K562 (cell line): ENCODE measurements around the gene PPP4R3A.

Source experiments
- CBX3 ChIP-seq, 2 experiments: IDR thresholded peaks; 1 replicate in 1 of 2; 2 replicates in 1 of 2; pipeline ENCODE4 v1.6.1; 2012; ENCODE audit warnings: inconsistent platforms in 2 of 2, low read length in 2 of 2, borderline replicate concordance in 1 of 2, control low read depth in 1 of 2
- CREB1 ChIP-seq, 2 experiments: sonication (generic) in 1 of 2; formaldehyde crosslinking in 1 of 2; IDR thresholded peaks; 2 replicates each; pipeline versions ENCODE4 v1.6.1 to v1.8.0; 2012 to 2022; ENCODE audit warnings: inconsistent platforms in 1 of 2, mild to moderate bottlenecking in 1 of 2, missing genetic modification reagents in 1 of 2, moderate library complexity in 1 of 2
- CTCF ChIP-seq, 3 experiments: IDR thresholded peaks in 2 of 3; conservative IDR thresholded peaks in 1 of 3; 2 replicates each; pipeline ENCODE4 v1.5.1; 2011 to 2012; ENCODE audit warnings: low read length in 3 of 3, mild to moderate bottlenecking in 3 of 3, control low read depth in 2 of 3, improper control_type of control experiment in 1 of 3, inconsistent platforms in 1 of 3, low read depth in 1 of 3, mixed read lengths in 1 of 3, moderate library complexity in 1 of 3; ENCODE audit not compliant: insufficient read depth in 2 of 3
- DPF2 ChIP-seq: fragments of 450-650 bp; IDR thresholded peaks from 2 replicates; pipeline ENCODE4 v1.6.1; 2016
- HCFC1 ChIP-seq: IDR thresholded peaks from 2 replicates; pipeline ENCODE4 v1.6.1; 2012; ENCODE audit warnings: low read depth, low read length, improper control_type of control experiment
- IRF2 ChIP-seq: sonication (generic); formaldehyde crosslinking; IDR thresholded peaks from 2 replicates; pipeline ENCODE4 v1.8.1; 2022; ENCODE audit warnings: mild to moderate bottlenecking, missing genetic modification reagents
- MTA3 ChIP-seq: fragments of 450-650 bp; formaldehyde crosslinking; IDR thresholded peaks from 2 replicates; pipeline ENCODE4 v1.6.1; 2017; ENCODE audit warnings: mild to moderate bottlenecking, borderline replicate concordance
- NR3C1 ChIP-seq: sonication (generic); formaldehyde crosslinking; IDR thresholded peaks from 2 replicates; pipeline ENCODE4 v1.8.1; 2022; ENCODE audit warnings: missing genetic modification reagents
- POLR2A ChIP-seq: fragments of 450-650 bp; conservative IDR thresholded peaks from 2 replicates; pipeline ENCODE4 v1.6.1; 2016
- RCOR1 ChIP-seq, 2 experiments: IDR thresholded peaks; 2 replicates each; pipeline ENCODE4 v1.6.1; 2012; ENCODE audit warnings: low read depth in 2 of 2, low read length in 2 of 2, borderline replicate concordance in 1 of 2, improper control_type of control experiment in 1 of 2
- TEAD1 ChIP-seq, 2 experiments: fragments of 450-650 bp in 1 of 2; sonication (generic) in 1 of 2; formaldehyde crosslinking; IDR thresholded peaks; 2 replicates each; pipeline versions ENCODE4 v1.4.0 to v1.8.0; 2020 to 2022; ENCODE audit warnings: mild to moderate bottlenecking in 2 of 2, missing genetic modification reagents in 1 of 2
- ZBTB17 ChIP-seq: fragments of 450-650 bp; formaldehyde crosslinking; IDR thresholded peaks from 2 replicates; pipeline ENCODE4 v1.4.0; 2020; ENCODE audit warnings: mild to moderate bottlenecking
- ZNF197 ChIP-seq: fragments of 200-800 bp; sonication (Bioruptor generic); IDR thresholded peaks from 2 replicates; pipeline ENCODE4 v1.6.1; 2016; ENCODE audit warnings: low read depth, missing genetic modification characterization, missing compliant biosample characterization
- TF ChIP-seq, protein P1 (sequence below): sonication (generic); formaldehyde crosslinking; IDR thresholded peaks from 2 replicates; pipeline ENCODE4 v1.8.1; 2023; ENCODE audit warnings: missing genetic modification reagents, mild to moderate bottlenecking, borderline replicate concordance

- TF ChIP-seq HCFC1 (no peak), CTCF (IDR thresholded peaks at IDR 0.05 in 2 of 3, conservative IDR thresholded peaks at IDR 0.05 in 1 of 3; ENCODE audit: insufficient read depth in 2 of 3, low read depth in 1 of 3, low read length in 3 of 3) (no peak), TEAD1 (CRISPR knock-in tag; IDR thresholded peaks at IDR 0.05) (no peak), DPF2 (no peak), RCOR1 (IDR thresholded peaks at IDR 0.05; ENCODE audit: borderline replicate concordance in 1 of 2, low read depth in 2 of 2, low read length in 2 of 2) (no peak), ZBTB17 (CRISPR knock-in tag) (no peak), MTA3 (no peak), CREB1 (IDR thresholded peaks at IDR 0.05) (no peak), CREB1 (CRISPR knock-in tag; IDR thresholded peaks at IDR 0.05) (no peak), IRF2 (CRISPR knock-in tag) (no peak), CBX3 (IDR thresholded peaks at IDR 0.05; ENCODE audit: borderline replicate concordance in 1 of 2, low read length in 2 of 2) (no peak), NR3C1 (CRISPR knock-in tag) (no peak), POLR2A (no peak), ZNF197 (CRISPR knock-in tag) (no peak)
- TF ChIP-seq, protein P1, sequence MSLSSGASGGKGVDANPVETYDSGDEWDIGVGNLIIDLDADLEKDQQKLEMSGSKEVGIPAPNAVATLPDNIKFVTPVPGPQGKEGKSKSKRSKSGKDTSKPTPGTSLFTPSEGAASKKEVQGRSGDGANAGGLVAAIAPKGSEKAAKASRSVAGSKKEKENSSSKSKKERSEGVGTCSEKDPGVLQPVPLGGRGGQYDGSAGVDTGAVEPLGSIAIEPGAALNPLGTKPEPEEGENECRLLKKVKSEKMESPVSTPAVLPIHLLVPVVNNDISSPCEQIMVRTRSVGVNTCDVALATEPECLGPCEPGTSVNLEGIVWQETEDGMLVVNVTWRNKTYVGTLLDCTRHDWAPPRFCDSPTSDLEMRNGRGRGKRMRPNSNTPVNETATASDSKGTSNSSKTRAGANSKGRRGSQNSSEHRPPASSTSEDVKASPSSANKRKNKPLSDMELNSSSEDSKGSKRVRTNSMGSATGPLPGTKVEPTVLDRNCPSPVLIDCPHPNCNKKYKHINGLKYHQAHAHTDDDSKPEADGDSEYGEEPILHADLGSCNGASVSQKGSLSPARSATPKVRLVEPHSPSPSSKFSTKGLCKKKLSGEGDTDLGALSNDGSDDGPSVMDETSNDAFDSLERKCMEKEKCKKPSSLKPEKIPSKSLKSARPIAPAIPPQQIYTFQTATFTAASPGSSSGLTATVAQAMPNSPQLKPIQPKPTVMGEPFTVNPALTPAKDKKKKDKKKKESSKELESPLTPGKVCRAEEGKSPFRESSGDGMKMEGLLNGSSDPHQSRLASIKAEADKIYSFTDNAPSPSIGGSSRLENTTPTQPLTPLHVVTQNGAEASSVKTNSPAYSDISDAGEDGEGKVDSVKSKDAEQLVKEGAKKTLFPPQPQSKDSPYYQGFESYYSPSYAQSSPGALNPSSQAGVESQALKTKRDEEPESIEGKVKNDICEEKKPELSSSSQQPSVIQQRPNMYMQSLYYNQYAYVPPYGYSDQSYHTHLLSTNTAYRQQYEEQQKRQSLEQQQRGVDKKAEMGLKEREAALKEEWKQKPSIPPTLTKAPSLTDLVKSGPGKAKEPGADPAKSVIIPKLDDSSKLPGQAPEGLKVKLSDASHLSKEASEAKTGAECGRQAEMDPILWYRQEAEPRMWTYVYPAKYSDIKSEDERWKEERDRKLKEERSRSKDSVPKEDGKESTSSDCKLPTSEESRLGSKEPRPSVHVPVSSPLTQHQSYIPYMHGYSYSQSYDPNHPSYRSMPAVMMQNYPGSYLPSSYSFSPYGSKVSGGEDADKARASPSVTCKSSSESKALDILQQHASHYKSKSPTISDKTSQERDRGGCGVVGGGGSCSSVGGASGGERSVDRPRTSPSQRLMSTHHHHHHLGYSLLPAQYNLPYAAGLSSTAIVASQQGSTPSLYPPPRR (CRISPR knock-in tag), result no peak
Measured at GRCh38 chr14:91501951-91502930, 7.9 kb downstream of the PPP4R3A start.
